ENCODE measurements around the gene ZNRF3.

Gene ZNRF3

GRCh38 chr22:28967163-28967665 lies 83.8 kb downstream of the ZNRF3 start:
- no peak overlapping the region for H3K27ac ChIP-seq (ENCODE audit: extremely low read depth, low read depth, low read length)
- H3K4me1 ChIP-seq (ENCODE audit: control insufficient read depth, insufficient read depth, low read length) = no peaks in the 10 kb centered on the region
- no peak overlapping the region for H3K4me3 ChIP-seq (ENCODE audit: low read depth, low read length)
- TF ChIP-seq ZNF37A (tag by site-specific recombination; IDR thresholded peaks at IDR 0.05) = no peak
- TF ChIP-seq SETDB1 (IDR thresholded peaks at IDR 0.05; ENCODE audit: insufficient read length, low read length) = no peak
- no peak for TF ChIP-seq ZNF76 (tag by site-specific recombination; IDR thresholded peaks at IDR 0.05; ENCODE audit: borderline replicate concordance, low read depth)
- no peak for TF ChIP-seq HOXA7 (CRISPR knock-in tag; IDR thresholded peaks at IDR 0.05; ENCODE audit: borderline replicate concordance)
- TF ChIP-seq, protein P1, sequence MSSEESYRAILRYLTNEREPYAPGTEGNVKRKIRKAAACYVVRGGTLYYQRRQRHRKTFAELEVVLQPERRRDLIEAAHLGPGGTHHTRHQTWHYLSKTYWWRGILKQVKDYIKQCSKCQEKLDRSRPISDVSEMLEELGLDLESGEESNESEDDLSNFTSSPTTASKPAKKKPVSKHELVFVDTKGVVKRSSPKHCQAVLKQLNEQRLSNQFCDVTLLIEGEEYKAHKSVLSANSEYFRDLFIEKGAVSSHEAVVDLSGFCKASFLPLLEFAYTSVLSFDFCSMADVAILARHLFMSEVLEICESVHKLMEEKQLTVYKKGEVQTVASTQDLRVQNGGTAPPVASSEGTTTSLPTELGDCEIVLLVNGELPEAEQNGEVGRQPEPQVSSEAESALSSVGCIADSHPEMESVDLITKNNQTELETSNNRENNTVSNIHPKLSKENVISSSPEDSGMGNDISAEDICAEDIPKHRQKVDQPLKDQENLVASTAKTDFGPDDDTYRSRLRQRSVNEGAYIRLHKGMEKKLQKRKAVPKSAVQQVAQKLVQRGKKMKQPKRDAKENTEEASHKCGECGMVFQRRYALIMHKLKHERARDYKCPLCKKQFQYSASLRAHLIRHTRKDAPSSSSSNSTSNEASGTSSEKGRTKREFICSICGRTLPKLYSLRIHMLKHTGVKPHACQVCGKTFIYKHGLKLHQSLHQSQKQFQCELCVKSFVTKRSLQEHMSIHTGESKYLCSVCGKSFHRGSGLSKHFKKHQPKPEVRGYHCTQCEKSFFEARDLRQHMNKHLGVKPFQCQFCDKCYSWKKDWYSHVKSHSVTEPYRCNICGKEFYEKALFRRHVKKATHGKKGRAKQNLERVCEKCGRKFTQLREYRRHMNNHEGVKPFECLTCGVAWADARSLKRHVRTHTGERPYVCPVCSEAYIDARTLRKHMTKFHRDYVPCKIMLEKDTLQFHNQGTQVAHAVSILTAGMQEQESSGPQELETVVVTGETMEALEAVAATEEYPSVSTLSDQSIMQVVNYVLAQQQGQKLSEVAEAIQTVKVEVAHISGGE (tag by site-specific recombination; conservative IDR thresholded peaks at IDR 0.05; ENCODE audit: low read depth) = no peak
- no peak for TF ChIP-seq ZNF654 (tag by site-specific recombination; IDR thresholded peaks at IDR 0.05; ENCODE audit: low read depth)
- no peak for TF ChIP-seq ZNF549 (tag by site-specific recombination; IDR thresholded peaks at IDR 0.05)
- no peak for TF ChIP-seq ZNF391 (tag by site-specific recombination; IDR thresholded peaks at IDR 0.05; ENCODE audit: borderline replicate concordance, low read depth)
- TF ChIP-seq ZNF175 (tag by site-specific recombination; IDR thresholded peaks at IDR 0.05) = no peak
- no peak for TF ChIP-seq ZNF394 (tag by site-specific recombination; IDR thresholded peaks at IDR 0.05; ENCODE audit: borderline replicate concordance)
- no peaks in the 10 kb centered on the region for H3K9me3 ChIP-seq (ENCODE audit: control insufficient read depth, insufficient read depth, low read depth, low read length)
- ChIA-PET POLR2A (interaction anchor here (0.7 kb wide), 1 partner anchor 71 kb away, joined by 4 read pairs; no protein-coding TSS in a partner anchor), CTCF (interaction anchor here (1.3 kb wide), 1 partner anchor 73 kb away, joined by 3 read pairs; no protein-coding TSS in a partner anchor)
- H3K36me3 ChIP-seq (ENCODE audit: control insufficient read depth in 2 of 2, insufficient read depth in 1 of 2, low read length in 2 of 2) = no peaks in the 10 kb centered on the region

DNA sequence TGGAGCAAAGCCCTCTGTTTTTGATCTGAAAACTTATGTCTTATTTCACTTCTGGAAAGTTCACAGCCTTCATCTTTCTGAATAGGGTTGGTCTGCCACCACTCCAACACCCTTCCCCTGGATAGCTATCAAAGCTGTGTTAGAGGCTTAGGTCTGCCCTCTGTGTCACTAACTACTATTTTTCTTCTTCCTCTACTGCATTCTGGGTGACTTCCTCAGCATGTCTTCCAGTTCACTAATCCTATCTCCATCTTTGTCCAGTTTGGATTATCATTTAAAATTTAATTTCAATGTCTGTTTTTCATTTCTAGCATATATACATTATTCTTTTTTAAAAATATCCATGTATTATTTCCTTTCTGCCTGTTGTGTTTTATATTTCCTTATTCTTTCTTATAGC lies 84.6 kb downstream of the ZNRF3 start:
- Histone ChIP-seq H3K36me3 (ENCODE audit: control insufficient read depth in 2 of 2, insufficient read depth in 1 of 2, low read length in 2 of 2) (no peaks in the 10 kb centered on the region), H3K9me3 (ENCODE audit: control insufficient read depth, insufficient read depth, low read depth, low read length) (no peaks in the 10 kb centered on the region), H3K27ac (ENCODE audit: extremely low read depth, low read depth, low read length) (no peak overlapping the region), H3K4me1 (ENCODE audit: control insufficient read depth, insufficient read depth, low read length) (no peaks in the 10 kb centered on the region), H3K4me3 (ENCODE audit: low read depth, low read length) (no peak overlapping the region)
- TF ChIP-seq ZNF362 (tag by site-specific recombination; IDR thresholded peaks at IDR 0.05) (no peak), ZNF174 (tag by site-specific recombination; IDR thresholded peaks at IDR 0.05) (no peak), ZBTB7A (tag by site-specific recombination; IDR thresholded peaks at IDR 0.05; ENCODE audit: low read depth) (no peak), ZSCAN5A (tag by site-specific recombination; IDR thresholded peaks at IDR 0.05) (no peak), KLF9 (tag by site-specific recombination; IDR thresholded peaks at IDR 0.05; ENCODE audit: low read depth) (no peak), MZF1 (tag by site-specific recombination; IDR thresholded peaks at IDR 0.05; ENCODE audit: borderline replicate concordance) (no peak), ZNF596 (tag by site-specific recombination; IDR thresholded peaks at IDR 0.05) (no peak), ZNF549 (tag by site-specific recombination; IDR thresholded peaks at IDR 0.05) (no peak), ZNF548 (tag by site-specific recombination; IDR thresholded peaks at IDR 0.05) (no peak), ZNF24 (tag by site-specific recombination; IDR thresholded peaks at IDR 0.05) (no peak), ZNF561 (tag by site-specific recombination; IDR thresholded peaks at IDR 0.05; ENCODE audit: borderline replicate concordance) (no peak), REPIN1 (tag by site-specific recombination; IDR thresholded peaks at IDR 0.05; ENCODE audit: low read depth) (no peak)
- TF ChIP-seq, protein P2, sequence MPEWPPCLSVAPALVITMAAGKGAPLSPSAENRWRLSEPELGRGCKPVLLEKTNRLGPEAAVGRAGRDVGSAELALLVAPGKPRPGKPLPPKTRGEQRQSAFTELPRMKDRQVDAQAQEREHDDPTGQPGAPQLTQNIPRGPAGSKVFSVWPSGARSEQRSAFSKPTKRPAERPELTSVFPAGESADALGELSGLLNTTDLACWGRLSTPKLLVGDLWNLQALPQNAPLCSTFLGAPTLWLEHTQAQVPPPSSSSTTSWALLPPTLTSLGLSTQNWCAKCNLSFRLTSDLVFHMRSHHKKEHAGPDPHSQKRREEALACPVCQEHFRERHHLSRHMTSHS (tag by site-specific recombination; IDR thresholded peaks at IDR 0.05) = no peak
- TF ChIP-seq, protein P3, sequence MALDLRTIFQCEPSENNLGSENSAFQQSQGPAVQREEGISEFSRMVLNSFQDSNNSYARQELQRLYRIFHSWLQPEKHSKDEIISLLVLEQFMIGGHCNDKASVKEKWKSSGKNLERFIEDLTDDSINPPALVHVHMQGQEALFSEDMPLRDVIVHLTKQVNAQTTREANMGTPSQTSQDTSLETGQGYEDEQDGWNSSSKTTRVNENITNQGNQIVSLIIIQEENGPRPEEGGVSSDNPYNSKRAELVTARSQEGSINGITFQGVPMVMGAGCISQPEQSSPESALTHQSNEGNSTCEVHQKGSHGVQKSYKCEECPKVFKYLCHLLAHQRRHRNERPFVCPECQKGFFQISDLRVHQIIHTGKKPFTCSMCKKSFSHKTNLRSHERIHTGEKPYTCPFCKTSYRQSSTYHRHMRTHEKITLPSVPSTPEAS (tag by site-specific recombination; IDR thresholded peaks at IDR 0.05) = no peak
- POLR2A ChIA-PET = interaction anchor here (0.7 kb wide), 1 partner anchor 70 kb away, joined by 4 read pairs; no protein-coding TSS in a partner anchor
- CTCF ChIA-PET = interaction anchor here (0.6 to 0.7 kb wide), 2 partner anchors 28 to 62 kb away, joined by 3 to 5 read pairs; no protein-coding TSS in a partner anchor
